ENCODE results near the gene IL17RC. TPM values are rescaled to one million over a fixed set of nuclear protein-coding genes. Genes with fewer than 3 reads are reported as not detected.

Gene IL17RC
- total and polyA plus RNA-seq, 2 of the 8 experiments (the other 6 are each of a cell fraction or from before 2014, with no cell fraction given) = 11.8 to 13.0 TPM

- no peak overlapping the region for H2BK5ac ChIP-seq (ENCODE audit: low read depth, low read length)
- H3K14ac ChIP-seq (ENCODE audit: insufficient read length) = no peak overlapping the region
- H2BK120ac ChIP-seq (replicated peaks; ENCODE audit: low read depth, low read length) = no peak overlapping the region
- no peak overlapping the region for H3K56ac ChIP-seq (replicated peaks; ENCODE audit: insufficient read length, low read depth, low read length)
- no peak overlapping the region for H3K23ac ChIP-seq (ENCODE audit: insufficient read length)
- H3K79me1 ChIP-seq (ENCODE audit: low read depth, low read length) = no peaks in the 10 kb centered on the region
- H3K27ac ChIP-seq (ENCODE audit: low read depth, low read length) = no peak overlapping the region
- DNase-seq (ENCODE audit: low read depth in 1 of 2, low spot score in 2 of 2) (no peak), FAIRE-seq (no peak)
- H3K79me2 ChIP-seq (ENCODE audit: control insufficient read depth in 1 of 2, insufficient read depth in 2 of 2, low read length in 2 of 2) = no peaks in the 10 kb centered on the region
- H3K4me3 ChIP-seq (ENCODE audit: extremely low read depth in 1 of 4, insufficient read depth in 2 of 4, low read depth in 3 of 4, low read length in 4 of 4) = no peak overlapping the region
- no peak overlapping the region for H2BK15ac ChIP-seq (ENCODE audit: low read length)
- H3K23me2 ChIP-seq (ENCODE audit: low read depth, low read length) = peaks cover 13% of the 10 kb centered on the region; the same call in 1 of the 2 replicates
- H4K8ac ChIP-seq (ENCODE audit: extremely low read depth, insufficient read depth, low read length) = no peak overlapping the region
- no peak overlapping the region for H4K91ac ChIP-seq (replicated peaks; ENCODE audit: insufficient read length, low read length)
- no peaks in the 10 kb centered on the region for H4K20me1 ChIP-seq (replicated peaks in 1 of 2; ENCODE audit: control insufficient read depth in 1 of 2, insufficient read depth in 2 of 2, low read length in 2 of 2)
- H3K36me3 ChIP-seq (ENCODE audit: control insufficient read depth in 2 of 4, insufficient read depth in 4 of 4, low read length in 3 of 4) = no peaks in the 10 kb centered on the region
- WGBS, 2 experiments (ENCODE audit: extremely low coverage in 1 of 2, insufficient coverage in 1 of 2, insufficient read length in 1 of 2, insufficient replicate concordance in 2 of 2, low coverage in 1 of 2, low lambda C conversion rate in 2 of 2, missing lambda C conversion rate in 1 of 2) = 94% methylated on average over 13 of the region's 13 CpGs; no CpG with 5 or more reads in 1 of the 2 experiments
- H3K4me2 ChIP-seq (ENCODE audit: insufficient read depth in 1 of 2, low read depth in 2 of 2, low read length in 2 of 2) = no peak overlapping the region
- H4K5ac ChIP-seq (ENCODE audit: insufficient read length, low read depth, low read length) = no peak overlapping the region
- H3K4me1 ChIP-seq (replicated peaks in 1 of 4; ENCODE audit: control insufficient read depth in 3 of 4, insufficient read depth in 4 of 4, low read length in 3 of 4) = peaks cover 0 to 10% (median 5%) of the 10 kb centered on the region in 4 experiments; a peak in 6 of 7 replicates
- TF ChIP-seq YY1 (IDR thresholded peaks at IDR 0.05; ENCODE audit: low read depth, low read length) (no peak), E2F6 (IDR thresholded peaks at IDR 0.05) (no peak), ATF3 (IDR thresholded peaks at IDR 0.05; ENCODE audit: insufficient read depth, low read depth, low read length) (no peak), KDM5A (IDR thresholded peaks at IDR 0.05; ENCODE audit: low read length) (no peak), POLR2A (IDR thresholded peaks at IDR 0.05; ENCODE audit: control extremely low read depth in 1 of 2, low read depth in 2 of 2, low read length in 2 of 2) (no peak), TCF12 (IDR thresholded peaks at IDR 0.05; ENCODE audit: low read depth, low read length) (no peak)
- POLR2A ChIA-PET (ENCODE audit: partially characterized antibody) = interaction anchor here (1.0 kb wide), 1 partner anchor 9 kb away, joined by 4 read pairs; no protein-coding TSS in a partner anchor
- H3K27me3 ChIP-seq (replicated peaks in 1 of 4; ENCODE audit: control insufficient read depth in 3 of 4, extremely low read depth in 1 of 4, insufficient read depth in 3 of 4, low read length in 3 of 4) = no peaks in the 10 kb centered on the region
- H3K9ac ChIP-seq (replicated peaks in 1 of 4; ENCODE audit: extremely low read depth in 1 of 4, low read depth in 3 of 4, low read length in 3 of 4) = no peak overlapping the region
- H2AK5ac ChIP-seq (ENCODE audit: low read depth, low read length) = no peak overlapping the region
- no peak overlapping the region for H3K18ac ChIP-seq (ENCODE audit: extremely low read depth, low read length)
- no peak overlapping the region for H2BK20ac ChIP-seq (ENCODE audit: low read length)
- no peak overlapping the region for H2BK12ac ChIP-seq (ENCODE audit: low read depth, low read length)
- H3K4ac ChIP-seq (replicated peaks; ENCODE audit: insufficient read length, low read depth, low read length) = no peak overlapping the region
- H3K9me3 ChIP-seq (ENCODE audit: insufficient read depth in 2 of 2, low read depth in 1 of 2, low read length in 1 of 2) = peaks cover 0 to 4% of the 10 kb centered on the region in 2 experiments; a peak in 1 of 4 replicates
- CTCF ChIA-PET (ENCODE audit: partially characterized antibody) = interaction anchor here (1.2 to 1.6 kb wide), 4 partner anchors 9 to 117 kb away, joined by 3 to 5 read pairs (median 4); partner anchors contain the start of gene IL17RE
- H2AFZ ChIP-seq (ENCODE audit: low read length) = no peak overlapping the region
These were observed 20.8 kb downstream of the IL17RC start for GRCh38 chr3:9937486-9938238.
